Activated naive CD8-positive, alpha-beta T cell treated with anti-CD3 and anti-CD28 coated beads for 36 hours (primary cell): ENCODE measurements around the gene HLA-G. TPM values are rescaled to one million over a fixed set of nuclear protein-coding genes. Genes with fewer than 3 reads are reported as not detected.
"Not testable (repeated sequence)": the region's sequence is repeated elsewhere in the genome, so short reads cannot be mapped to it uniquely, and the experiment has no call there.

Source experiments
- DNase-seq: peaks from one replicate; pipeline ENCODE4 v3.0.0; 2021
- H3K27ac Mint-ChIP-seq: one replicate; pipeline ENCODE4 v1.8.0; 2022; ENCODE audit warnings: mild to moderate bottlenecking, moderate library complexity, mixed read lengths
- H3K27me3 Mint-ChIP-seq: one replicate; pipeline ENCODE4 v1.8.0; 2022; ENCODE audit warnings: mild to moderate bottlenecking, mixed read lengths
- H3K36me3 Mint-ChIP-seq: one replicate; pipeline ENCODE4 v1.8.0; 2021; ENCODE audit warnings: mild to moderate bottlenecking, mixed read lengths
- H3K4me1 Mint-ChIP-seq: one replicate; pipeline ENCODE4 v1.8.0; 2021; ENCODE audit warnings: mixed read lengths
- H3K4me3 Mint-ChIP-seq: one replicate; pipeline ENCODE4 v1.8.0; 2022; ENCODE audit warnings: mild to moderate bottlenecking, moderate library complexity, mixed read lengths
- H3K9me3 Mint-ChIP-seq: one replicate; pipeline ENCODE4 v1.8.0; 2022; ENCODE audit warnings: mixed read lengths
- total RNA-seq, 2 experiments: library from RNA; stranded (reverse); gene quantifications; one replicate each; pipeline ENCODE4 v1.2.3, GENCODE V29; 2021

HLA-G gene
- total RNA-seq, 2 experiments from 2014 or later, result 0.93 to 1.4 TPM

DNA sequence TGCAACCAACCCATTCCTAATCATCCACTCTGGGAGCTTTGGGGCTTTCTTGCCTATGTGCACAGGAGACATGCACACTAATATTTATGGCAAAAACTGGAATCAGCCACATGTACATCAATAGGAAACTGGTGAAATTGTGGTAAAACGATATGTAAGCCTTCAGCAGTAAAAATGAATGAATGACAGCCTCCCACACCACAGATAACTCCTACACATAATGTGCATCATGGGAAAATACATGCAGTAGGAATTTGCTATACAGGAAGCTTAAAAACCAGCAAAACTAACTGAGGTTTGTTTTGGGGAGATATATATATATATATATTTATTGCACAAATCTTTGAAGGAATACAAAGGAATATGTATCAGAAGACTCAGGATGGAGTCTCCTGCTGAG, 47.6 kb downstream of the HLA-G start:
- no peaks in the 10 kb centered on the region for H3K27me3 Mint-ChIP-seq
- no peaks in the 10 kb centered on the region for H3K36me3 Mint-ChIP-seq
- no peak overlapping the region for H3K27ac Mint-ChIP-seq
- H3K4me1 Mint-ChIP-seq, result no peaks in the 10 kb centered on the region
- no peak for DNase-seq
- H3K4me3 Mint-ChIP-seq, result no peak overlapping the region
- no peaks in the 10 kb centered on the region for H3K9me3 Mint-ChIP-seq

DNA sequence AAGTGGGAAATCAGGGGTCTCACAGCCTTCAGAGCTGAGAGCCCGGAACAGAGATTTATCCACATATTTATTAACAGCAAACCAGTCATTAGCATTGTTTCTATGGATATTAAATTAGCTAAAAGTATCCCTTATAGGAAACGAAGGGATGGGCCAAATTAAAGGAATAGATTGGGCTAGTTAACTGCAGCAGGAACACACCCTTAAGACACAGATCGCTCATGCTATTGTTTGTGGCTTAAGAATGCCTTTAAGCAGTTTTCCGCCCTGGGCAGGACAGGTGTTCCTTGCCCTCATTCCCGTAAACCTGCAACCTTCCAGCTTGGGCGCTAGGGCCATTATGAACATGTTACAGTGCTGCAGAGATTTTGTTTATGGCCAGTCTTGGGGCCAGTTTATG, 48.1 kb downstream of the HLA-G start:
- not testable (repeated sequence) for H3K9me3 Mint-ChIP-seq, H3K36me3 Mint-ChIP-seq, H3K27ac Mint-ChIP-seq, H3K4me3 Mint-ChIP-seq, H3K4me1 Mint-ChIP-seq, DNase-seq, H3K27me3 Mint-ChIP-seq

Other genes starting within 250 kb of the HLA-G start
- not detected for gene OR2H2, start 242.7 kb upstream of the HLA-G start, total RNA-seq
- 1 to 10 TPM; 7.2 to 7.6 TPM for gene GABBR1, start 194.6 kb upstream of the HLA-G start, total RNA-seq
- gene MOG, start 170.7 kb upstream of the HLA-G start, total RNA-seq, result not detected
- 10 to 100 TPM; 10.6 to 11.5 TPM for gene ZFP57, start 146.7 kb upstream of the HLA-G start, total RNA-seq
- gene HLA-F, start 104.4 kb upstream of the HLA-G start, total RNA-seq, result 100 to 1,000 TPM; 178 to 181 TPM
- 1,000 to 10,000 TPM; 1,111 to 1,119 TPM for gene HLA-A, start 114.7 kb downstream of the HLA-G start, total RNA-seq
- 10 to 100 TPM; 45.3 to 50.6 TPM for gene POLR1H, start 233.4 kb downstream of the HLA-G start, total RNA-seq
- gene PPP1R11, start 239.4 kb downstream of the HLA-G start, total RNA-seq, result 10 to 100 TPM; 37.4 to 39.8 TPM
- gene RNF39, start 247.9 kb downstream of the HLA-G start, total RNA-seq, result not detected